AML-193 (cell line): ENCODE data around the gene RNASET2.
A peak's percentile ranks its signal among the peaks of the same experiment; 100 is the strongest.
"Not testable (repeated sequence)": the region's sequence is repeated elsewhere in the genome, so short reads cannot be mapped to it uniquely, and the experiment has no call there.

Source experiments
- DNase-seq, 2 experiments: peaks; one replicate each; lab custom pipeline; 2025; lab: John Stamatoyannopoulos, UW

Gene RNASET2

GRCh38 chr6:166969390-166970002, 13.1 kb upstream of the RNASET2 start:
- no peak for DNase-seq

GRCh38 chr6:166966268-166966667, 9.9 kb upstream of the RNASET2 start:
- no peak for DNase-seq

GRCh38 chr6:166960609-166960978, 4.2 kb upstream of the RNASET2 start:
- DNase-seq, result no peak

- DNase-seq, result no peak
These were observed 3.7 kb upstream of the RNASET2 start for GRCh38 chr6:166959911-166960608.

- peak; percentile 79 to 80 for DNase-seq
These were observed 2.8 kb upstream of the RNASET2 start for GRCh38 chr6:166958926-166959861.

- no peak for DNase-seq
These were observed 1.4 kb upstream of the RNASET2 start for GRCh38 chr6:166957805-166958076.

GRCh38 chr6:166957087-166957804, 896 bp upstream of the RNASET2 start:
- DNase-seq, result peak; percentile 63 to 68

GRCh38 chr6:166955865-166956443, 396 bp downstream of the RNASET2 start:
- DNase-seq, result no peak

GRCh38 chr6:166955121-166955864, 1.1 kb downstream of the RNASET2 start:
- DNase-seq, result peak; percentile 86 to 87

GRCh38 chr6:166954118-166954713, 2.1 kb downstream of the RNASET2 start:
- no peak for DNase-seq

GRCh38 chr6:166952567-166953486, 3.5 kb downstream of the RNASET2 start:
- DNase-seq, result no peak

GRCh38 chr6:166952121-166952520, 4.2 kb downstream of the RNASET2 start:
- DNase-seq, result no peak

- no peak for DNase-seq
These were observed 4.7 kb downstream of the RNASET2 start for GRCh38 chr6:166951670-166952060.

GRCh38 chr6:166950892-166951669, 5.3 kb downstream of the RNASET2 start:
- DNase-seq, result peak; percentile 35 to 47

GRCh38 chr6:166950443-166950821, 5.9 kb downstream of the RNASET2 start:
- no peak for DNase-seq

- no peak for DNase-seq
These were observed 6.6 kb downstream of the RNASET2 start for GRCh38 chr6:166949528-166950442.

- DNase-seq, result not testable (repeated sequence)
These were observed 7.6 kb downstream of the RNASET2 start for GRCh38 chr6:166948724-166949123.

GRCh38 chr6:166947251-166947650, 9.1 kb downstream of the RNASET2 start:
- DNase-seq, result no peak
